GM19043 (cell line): ENCODE data around the gene TBX20.

Experiments
- ATAC-seq: cut with Tn5 transposase; IDR thresholded peaks from one replicate; pipeline ENCODE4 v1.9.1; 2021; ENCODE audit warnings: low read depth; ENCODE audit not compliant: unreplicated experiment

TBX20 gene

GRCh38 chr7:35253710-35254495, at the start of gene TBX20:
TSS of gene TBX20 (minus strand) at chr7:35254100. CDS start at chr7:35253620, 480 bp downstream.
- peak; percentile 72 for ATAC-seq

GRCh38 chr7:35289376-35289775, 35.5 kb upstream of the TBX20 start:
- ATAC-seq = no peak

GRCh38 chr7:35286986-35287385, 33.1 kb upstream of the TBX20 start:
- ATAC-seq = no peak

GRCh38 chr7:35286422-35286821, 32.5 kb upstream of the TBX20 start:
- ATAC-seq = no peak

- no peak for ATAC-seq
These were observed 31.9 kb upstream of the TBX20 start for GRCh38 chr7:35285799-35286198.

GRCh38 chr7:35280902-35281301, 27.0 kb upstream of the TBX20 start:
- no peak for ATAC-seq

- no peak for ATAC-seq
These were observed 23.5 kb upstream of the TBX20 start for GRCh38 chr7:35277359-35277758.

GRCh38 chr7:35272246-35272645, 18.3 kb upstream of the TBX20 start:
- no peak for ATAC-seq

- ATAC-seq = no peak
These were observed 15.1 kb upstream of the TBX20 start for GRCh38 chr7:35268953-35269352.

- ATAC-seq = no peak
These were observed 13.5 kb upstream of the TBX20 start for GRCh38 chr7:35267411-35267810.

GRCh38 chr7:35263396-35263795, 9.5 kb upstream of the TBX20 start:
- no peak for ATAC-seq

- ATAC-seq = no peak
These were observed 7.8 kb upstream of the TBX20 start for GRCh38 chr7:35261476-35262285.

GRCh38 chr7:35261041-35261440, 7.1 kb upstream of the TBX20 start:
- ATAC-seq = no peak

GRCh38 chr7:35260246-35260645, 6.3 kb upstream of the TBX20 start:
- no peak for ATAC-seq

GRCh38 chr7:35259523-35259908, 5.6 kb upstream of the TBX20 start:
- ATAC-seq = no peak

GRCh38 chr7:35258868-35259522, 5.1 kb upstream of the TBX20 start:
- ATAC-seq = no peak

GRCh38 chr7:35258125-35258867, 4.4 kb upstream of the TBX20 start:
- no peak for ATAC-seq

- ATAC-seq = no peak
These were observed 3.6 kb upstream of the TBX20 start for GRCh38 chr7:35257251-35258124.

GRCh38 chr7:35256256-35257175, 2.6 kb upstream of the TBX20 start:
- no peak for ATAC-seq
